ENCODE data around the gene GMFB.
"Not testable (repeated sequence)": the region's sequence is repeated elsewhere in the genome, so short reads cannot be mapped to it uniquely, and the experiment has no call there.

GMFB gene

GRCh38 chr14:54438703-54439102, 50.1 kb downstream of the GMFB start:
- no peaks in the 10 kb centered on the region for H3K27me3 ChIP-seq (ENCODE audit: control insufficient read depth in 1 of 2, insufficient read depth in 2 of 2, low read length in 2 of 2)
- no peaks in the 10 kb centered on the region for H3K9me3 ChIP-seq (ENCODE audit: control insufficient read depth in 1 of 2, low read length in 2 of 2)
- H3K4me3 ChIP-seq (ENCODE audit: low read depth in 1 of 2, low read length in 2 of 2): no peak overlapping the region
- H3K36me3 ChIP-seq (ENCODE audit: control insufficient read depth in 1 of 2, insufficient read depth in 2 of 2, low read length in 2 of 2): no peaks in the 10 kb centered on the region
- no peak overlapping the region for H3K27ac ChIP-seq (ENCODE audit: low read depth, low read length)
- no peak overlapping the region for H3K9ac ChIP-seq (ENCODE audit: low read depth in 1 of 2, low read length in 2 of 2)
- H3K4me1 ChIP-seq (ENCODE audit: control insufficient read depth in 1 of 2, insufficient read depth in 2 of 2, low read length in 2 of 2): peaks cover 20 to 28% of the 10 kb centered on the region in 2 donors

- peaks cover 20 to 28% of the 10 kb centered on the region in 2 donors for H3K4me1 ChIP-seq (ENCODE audit: control insufficient read depth in 1 of 2, insufficient read depth in 2 of 2, low read length in 2 of 2)
- not testable (repeated sequence) for H3K4me3 ChIP-seq (ENCODE audit: low read depth in 1 of 2, low read length in 2 of 2); H3K36me3 ChIP-seq (ENCODE audit: control insufficient read depth in 1 of 2, insufficient read depth in 2 of 2, low read length in 2 of 2); H3K9ac ChIP-seq (ENCODE audit: low read depth in 1 of 2, low read length in 2 of 2); H3K9me3 ChIP-seq (ENCODE audit: control insufficient read depth in 1 of 2, low read length in 2 of 2); H3K27ac ChIP-seq (ENCODE audit: low read depth, low read length); H3K27me3 ChIP-seq (ENCODE audit: control insufficient read depth in 1 of 2, insufficient read depth in 2 of 2, low read length in 2 of 2)
Measured at GRCh38 chr14:54437954-54438353, 50.8 kb downstream of the GMFB start.

- H3K27me3 ChIP-seq (ENCODE audit: control insufficient read depth in 1 of 2, insufficient read depth in 2 of 2, low read length in 2 of 2): no peaks in the 10 kb centered on the region
- H3K4me1 ChIP-seq (ENCODE audit: control insufficient read depth in 1 of 2, insufficient read depth in 2 of 2, low read length in 2 of 2): peaks cover 23 to 28% of the 10 kb centered on the region in 2 donors
- peaks cover 0 to 5% of the 10 kb centered on the region in 2 donors for H3K36me3 ChIP-seq (ENCODE audit: control insufficient read depth in 1 of 2, insufficient read depth in 2 of 2, low read length in 2 of 2)
- H3K9me3 ChIP-seq (ENCODE audit: control insufficient read depth in 1 of 2, low read length in 2 of 2): no peaks in the 10 kb centered on the region
- no peak overlapping the region for H3K27ac ChIP-seq (ENCODE audit: low read depth, low read length)
- H3K9ac ChIP-seq (ENCODE audit: low read depth in 1 of 2, low read length in 2 of 2): no peak overlapping the region
- peak overlapping the region in 1 of 2 donors; percentile 7 for H3K4me3 ChIP-seq (ENCODE audit: low read depth in 1 of 2, low read length in 2 of 2)
Measured at GRCh38 chr14:54435500-54435981, 53.2 kb downstream of the GMFB start.

GRCh38 chr14:54428527-54428926, 60.3 kb downstream of the GMFB start:
- no peak overlapping the region for H3K4me3 ChIP-seq (ENCODE audit: low read depth in 1 of 2, low read length in 2 of 2)
- H3K27ac ChIP-seq (ENCODE audit: low read depth, low read length): no peak overlapping the region
- H3K27me3 ChIP-seq (ENCODE audit: control insufficient read depth in 1 of 2, insufficient read depth in 2 of 2, low read length in 2 of 2): no peaks in the 10 kb centered on the region
- H3K4me1 ChIP-seq (ENCODE audit: control insufficient read depth in 1 of 2, insufficient read depth in 2 of 2, low read length in 2 of 2): peaks cover 3 to 8% of the 10 kb centered on the region in 2 donors
- no peaks in the 10 kb centered on the region for H3K9me3 ChIP-seq (ENCODE audit: control insufficient read depth in 1 of 2, low read length in 2 of 2)
- H3K9ac ChIP-seq (ENCODE audit: low read depth in 1 of 2, low read length in 2 of 2): no peak overlapping the region
- peaks cover 20 to 37% of the 10 kb centered on the region in 2 donors for H3K36me3 ChIP-seq (ENCODE audit: control insufficient read depth in 1 of 2, insufficient read depth in 2 of 2, low read length in 2 of 2)

GRCh38 chr14:54427871-54428270, 60.9 kb downstream of the GMFB start:
- Histone ChIP-seq H3K27ac (ENCODE audit: low read depth, low read length) (no peak overlapping the region), H3K4me3 (ENCODE audit: low read depth in 1 of 2, low read length in 2 of 2) (no peak overlapping the region), H3K4me1 (ENCODE audit: control insufficient read depth in 1 of 2, insufficient read depth in 2 of 2, low read length in 2 of 2) (peaks cover 3 to 8% of the 10 kb centered on the region in 2 donors), H3K36me3 (ENCODE audit: control insufficient read depth in 1 of 2, insufficient read depth in 2 of 2, low read length in 2 of 2) (peaks cover 20 to 40% of the 10 kb centered on the region in 2 donors), H3K9me3 (ENCODE audit: control insufficient read depth in 1 of 2, low read length in 2 of 2) (no peaks in the 10 kb centered on the region), H3K27me3 (ENCODE audit: control insufficient read depth in 1 of 2, insufficient read depth in 2 of 2, low read length in 2 of 2) (no peaks in the 10 kb centered on the region), H3K9ac (ENCODE audit: low read depth in 1 of 2, low read length in 2 of 2) (no peak overlapping the region)

- no peaks in the 10 kb centered on the region for H3K27me3 ChIP-seq (ENCODE audit: control insufficient read depth in 1 of 2, insufficient read depth in 2 of 2, low read length in 2 of 2)
- no peak overlapping the region for H3K4me3 ChIP-seq (ENCODE audit: low read depth in 1 of 2, low read length in 2 of 2)
- H3K9me3 ChIP-seq (ENCODE audit: control insufficient read depth in 1 of 2, low read length in 2 of 2): no peaks in the 10 kb centered on the region
- peaks cover 20 to 37% of the 10 kb centered on the region in 2 donors for H3K36me3 ChIP-seq (ENCODE audit: control insufficient read depth in 1 of 2, insufficient read depth in 2 of 2, low read length in 2 of 2)
- no peak overlapping the region for H3K9ac ChIP-seq (ENCODE audit: low read depth in 1 of 2, low read length in 2 of 2)
- no peak overlapping the region for H3K27ac ChIP-seq (ENCODE audit: low read depth, low read length)
- no peaks in the 10 kb centered on the region for H3K4me1 ChIP-seq (ENCODE audit: control insufficient read depth in 1 of 2, insufficient read depth in 2 of 2, low read length in 2 of 2)
Measured at GRCh38 chr14:54425537-54426274, 63.1 kb downstream of the GMFB start.

- no peaks in the 10 kb centered on the region for H3K27me3 ChIP-seq (ENCODE audit: control insufficient read depth in 1 of 2, insufficient read depth in 2 of 2, low read length in 2 of 2)
- peaks cover 0 to 3% of the 10 kb centered on the region in 2 donors for H3K4me1 ChIP-seq (ENCODE audit: control insufficient read depth in 1 of 2, insufficient read depth in 2 of 2, low read length in 2 of 2)
- peaks cover 17 to 32% of the 10 kb centered on the region in 2 donors for H3K36me3 ChIP-seq (ENCODE audit: control insufficient read depth in 1 of 2, insufficient read depth in 2 of 2, low read length in 2 of 2)
- H3K9ac ChIP-seq (ENCODE audit: low read depth in 1 of 2, low read length in 2 of 2): no peak overlapping the region
- no peak overlapping the region for H3K27ac ChIP-seq (ENCODE audit: low read depth, low read length)
- H3K4me3 ChIP-seq (ENCODE audit: low read depth in 1 of 2, low read length in 2 of 2): no peak overlapping the region
- no peaks in the 10 kb centered on the region for H3K9me3 ChIP-seq (ENCODE audit: control insufficient read depth in 1 of 2, low read length in 2 of 2)
Measured at GRCh38 chr14:54425068-54425467, 63.7 kb downstream of the GMFB start.
